GM18951 (cell line): ENCODE measurements around the gene SH3TC1.

Experiments used
- POLR2A ChIP-seq: IDR thresholded peaks from 4 replicates; pipeline ENCODE4 v1.6.1; 2011; ENCODE audit warnings: mild to moderate bottlenecking; ENCODE audit not compliant: insufficient read length, insufficient read depth; ENCODE audit errors: extremely low read depth
- in situ Hi-C: fragments of 300-500 bp; cut with MboI; formaldehyde crosslinking; loops from one replicate; pipeline ENCODE4 v1.12.0; 2022; ENCODE audit warnings: low sequenced_read_pairs, mixed read lengths, inconsistent platforms; ENCODE audit not compliant: unreplicated experiment

Gene SH3TC1

DNA sequence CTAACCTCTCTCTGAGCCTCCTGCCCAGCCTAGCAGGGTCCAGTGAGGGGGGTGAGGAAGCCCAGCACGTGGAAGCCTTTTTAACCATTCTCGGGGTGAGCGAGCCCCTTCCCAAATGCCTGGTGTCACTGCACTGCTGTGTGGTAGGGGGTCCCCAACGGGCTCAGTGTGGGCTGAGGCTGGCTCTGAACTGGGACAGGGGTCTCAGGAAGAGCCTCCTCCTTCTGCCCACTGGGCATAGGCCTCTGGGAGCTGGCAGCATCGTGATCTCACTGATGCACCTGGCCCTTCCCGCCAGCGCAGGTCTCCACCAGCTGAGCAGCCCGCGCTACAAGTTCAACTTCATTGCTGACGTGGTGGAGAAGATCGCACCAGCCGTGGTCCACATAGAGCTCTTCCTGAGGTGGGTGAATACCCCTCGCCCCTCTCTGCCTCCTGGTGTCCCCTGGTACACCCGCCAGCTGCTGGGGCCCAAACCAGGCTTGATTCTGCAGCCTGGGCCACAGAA is 83.1 kb downstream of the SH3TC1 start:
- in situ Hi-C loops = no loop called here
- no peak for TF ChIP-seq POLR2A

DNA sequence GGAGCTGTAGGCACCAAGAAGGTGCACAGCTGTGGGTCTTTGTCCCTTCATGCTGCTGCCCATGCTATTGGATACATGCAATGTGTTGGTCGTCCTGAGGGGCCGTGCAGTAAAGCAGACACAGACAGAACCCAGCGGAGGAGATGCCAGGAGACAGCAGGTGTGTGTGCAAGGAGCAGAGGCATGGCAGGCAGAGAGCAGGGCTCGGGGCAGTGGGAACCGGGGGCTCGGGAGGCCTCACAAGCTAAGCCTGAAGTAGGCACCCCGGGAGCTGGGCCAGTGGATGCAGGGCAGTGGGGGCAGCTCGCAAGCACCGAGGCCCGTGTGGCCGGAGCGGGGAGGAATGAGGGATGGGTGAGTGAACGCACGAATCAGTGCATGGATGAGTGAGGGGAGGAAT is 83.7 kb downstream of the SH3TC1 start:
- TF ChIP-seq POLR2A = no peak
- in situ Hi-C loops = no loop called here

DNA sequence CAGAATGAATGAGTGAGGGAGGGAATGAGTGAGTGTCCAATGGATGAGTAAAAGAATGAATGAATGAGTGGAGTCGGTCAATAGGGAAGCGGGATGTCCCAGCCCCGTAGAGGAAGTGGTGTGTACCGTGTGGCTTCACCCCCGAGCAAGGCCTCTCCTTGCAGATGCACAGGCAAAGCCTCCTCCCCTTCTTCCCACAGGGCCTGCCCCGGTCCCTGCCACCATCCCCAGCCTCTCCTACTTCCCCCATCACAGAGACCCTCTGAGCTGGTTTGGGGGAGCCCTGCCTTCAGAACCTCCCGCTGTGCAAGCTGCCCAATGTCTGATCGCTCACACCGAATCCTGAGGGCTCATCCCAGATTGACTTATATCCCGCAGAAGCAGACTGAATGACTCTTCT is 84.1 kb downstream of the SH3TC1 start:
- no peak for TF ChIP-seq POLR2A

DNA sequence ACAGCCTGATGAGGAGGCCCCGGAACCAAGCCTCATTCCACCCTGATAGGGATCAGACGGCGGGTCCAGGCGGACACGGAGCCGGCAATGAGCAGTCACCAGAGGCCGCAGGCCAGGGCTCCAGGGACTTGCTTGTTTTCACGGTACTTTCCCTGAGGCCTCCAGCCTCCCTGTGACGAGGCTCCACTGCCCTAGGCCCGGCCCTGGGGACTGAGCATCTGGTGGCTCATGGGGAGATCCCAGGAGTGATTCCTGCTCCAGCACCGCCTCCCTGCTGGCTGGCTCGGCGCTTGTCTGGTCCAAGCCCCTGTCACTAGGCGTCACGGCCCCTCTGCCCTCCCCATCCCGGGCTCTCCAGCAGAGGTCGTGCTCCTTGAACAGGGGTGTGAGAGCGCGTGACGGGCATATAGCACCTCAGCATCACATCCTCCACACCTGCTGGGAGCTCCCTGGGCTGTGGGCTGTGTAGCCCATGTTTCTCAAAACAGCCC is 84.6 kb downstream of the SH3TC1 start:
- in situ Hi-C loops = no loop called here
- TF ChIP-seq POLR2A = no peak

More for the DNA sequence above, 84.1 kb downstream of the SH3TC1 start:
- in situ Hi-C loops = no loop called here

DNA sequence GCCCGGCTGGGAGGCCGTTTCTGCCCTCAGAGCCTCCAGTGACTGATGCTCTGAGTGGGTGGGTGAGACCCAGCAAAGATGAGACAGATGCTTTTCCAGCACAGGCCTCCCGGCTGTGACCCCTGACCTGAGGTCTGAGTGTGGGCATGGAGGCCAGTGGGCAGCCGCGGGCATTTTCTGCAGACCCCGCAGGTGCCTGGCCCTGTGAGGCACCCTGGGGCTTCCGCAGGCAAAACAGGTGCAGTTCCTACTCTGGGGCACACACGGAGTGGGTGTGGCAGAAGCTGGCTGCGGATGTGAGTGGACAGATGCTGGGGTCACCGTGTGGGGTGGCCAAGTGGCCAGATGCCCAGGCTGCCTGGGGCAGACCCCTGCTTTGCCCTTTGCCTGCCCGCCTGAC is 85.3 kb downstream of the SH3TC1 start:
- TF ChIP-seq POLR2A = no peak

DNA sequence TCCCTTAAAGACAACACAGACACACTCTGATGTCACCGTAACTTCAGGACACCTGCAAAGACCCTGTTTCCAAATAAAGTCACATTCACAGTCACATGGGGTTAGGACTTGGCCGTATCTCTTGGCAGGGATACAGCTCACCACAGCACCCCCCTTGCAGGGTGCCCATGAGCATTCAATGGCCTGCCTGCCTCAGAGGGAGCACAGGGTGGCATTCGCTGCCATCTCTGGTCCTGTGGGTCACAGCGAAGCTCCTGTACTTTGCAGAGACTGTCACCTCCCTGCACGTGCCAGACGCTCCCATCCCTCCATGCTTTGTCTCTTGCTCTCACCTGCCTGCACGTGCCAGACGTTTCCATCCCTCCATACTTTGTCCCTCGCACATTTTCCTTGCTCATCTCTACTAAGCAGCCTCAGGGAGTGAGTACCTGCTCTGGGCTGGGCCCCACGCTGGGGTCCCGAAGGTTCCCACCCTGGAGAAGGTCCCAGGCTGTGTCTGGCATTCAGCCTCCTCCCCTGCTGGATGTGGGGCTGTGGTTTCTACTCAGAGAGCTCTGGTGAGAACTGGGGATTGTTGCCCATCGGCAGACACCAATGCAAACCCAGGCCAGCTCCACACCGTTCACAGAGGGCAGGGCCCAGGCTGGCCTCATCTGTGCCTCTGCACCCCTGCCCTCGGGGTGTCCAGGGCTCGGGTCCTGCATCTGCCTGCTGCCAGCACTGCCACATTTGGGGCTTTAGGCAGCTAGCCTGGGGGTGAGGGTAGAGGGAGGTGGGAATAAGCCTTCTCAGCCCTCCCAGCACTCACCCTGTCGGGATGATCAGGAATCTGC is 86.3 kb downstream of the SH3TC1 start:
- in situ Hi-C loops = no loop called here
- no peak for TF ChIP-seq POLR2A

More for the DNA sequence above, 85.3 kb downstream of the SH3TC1 start:
- in situ Hi-C loops = no loop called here

DNA sequence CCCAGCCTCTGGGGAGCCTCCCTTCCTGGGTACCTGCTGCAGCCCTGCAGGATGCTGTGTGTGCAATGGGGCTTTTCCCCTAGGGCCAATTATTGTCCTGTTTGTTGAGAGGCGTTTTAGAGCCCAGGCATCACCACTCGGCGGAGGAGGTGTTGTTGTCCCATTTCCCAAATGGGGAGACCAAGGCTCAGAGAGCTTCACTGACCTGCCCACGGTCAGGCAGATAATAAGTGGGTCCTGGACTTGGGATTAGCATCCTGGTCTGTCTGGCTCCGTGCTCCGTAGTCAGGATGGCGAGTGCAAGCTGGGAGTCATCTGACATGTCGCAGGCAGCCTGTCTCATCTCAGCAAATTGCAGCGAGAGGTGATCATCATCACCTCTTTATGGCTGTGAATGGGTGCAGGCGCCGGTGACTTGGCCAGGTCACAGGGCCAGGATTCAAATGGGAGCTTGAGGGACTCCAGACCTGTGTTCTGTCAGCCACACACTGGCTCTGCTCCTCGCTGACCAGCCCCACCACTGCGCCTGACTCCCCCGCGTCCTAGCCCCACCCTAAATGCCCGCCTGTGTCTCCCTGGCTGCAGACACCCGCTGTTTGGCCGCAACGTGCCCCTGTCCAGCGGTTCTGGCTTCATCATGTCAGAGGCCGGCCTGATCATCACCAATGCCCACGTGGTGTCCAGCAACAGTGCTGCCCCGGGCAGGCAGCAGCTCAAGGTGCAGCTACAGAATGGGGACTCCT is 87.1 kb downstream of the SH3TC1 start:
- TF ChIP-seq POLR2A = no peak
- in situ Hi-C loops = no loop called here

DNA sequence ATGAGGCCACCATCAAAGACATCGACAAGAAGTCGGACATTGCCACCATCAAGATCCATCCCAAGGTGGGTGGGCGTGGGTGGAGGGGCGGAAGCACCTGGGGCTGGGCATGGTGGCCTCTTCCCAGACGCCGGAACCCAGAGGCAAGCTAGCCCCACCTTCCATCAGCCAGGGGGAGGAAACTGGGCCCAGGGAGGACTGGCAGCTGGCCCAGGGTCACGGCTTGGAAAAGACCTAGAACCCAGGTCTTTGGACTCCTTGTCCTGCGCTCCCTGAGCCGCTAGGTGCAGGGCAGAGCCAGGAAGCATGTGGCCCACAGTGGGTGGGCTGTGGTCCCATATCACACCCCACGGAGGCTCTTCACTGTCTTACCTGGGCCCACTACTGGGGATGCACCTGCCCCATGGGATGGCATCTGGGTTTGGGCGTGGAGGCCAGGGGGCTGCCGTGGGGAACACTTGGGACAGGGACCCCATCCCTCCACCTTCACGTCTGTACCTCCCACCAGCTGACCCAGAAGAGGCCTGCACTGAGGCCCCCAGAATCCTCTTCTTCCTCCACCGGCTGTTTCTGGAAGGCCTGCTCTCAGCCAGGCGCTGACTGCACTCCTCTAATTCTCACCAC is 87.7 kb downstream of the SH3TC1 start:
- in situ Hi-C loops = no loop called here
- TF ChIP-seq POLR2A = no peak

DNA sequence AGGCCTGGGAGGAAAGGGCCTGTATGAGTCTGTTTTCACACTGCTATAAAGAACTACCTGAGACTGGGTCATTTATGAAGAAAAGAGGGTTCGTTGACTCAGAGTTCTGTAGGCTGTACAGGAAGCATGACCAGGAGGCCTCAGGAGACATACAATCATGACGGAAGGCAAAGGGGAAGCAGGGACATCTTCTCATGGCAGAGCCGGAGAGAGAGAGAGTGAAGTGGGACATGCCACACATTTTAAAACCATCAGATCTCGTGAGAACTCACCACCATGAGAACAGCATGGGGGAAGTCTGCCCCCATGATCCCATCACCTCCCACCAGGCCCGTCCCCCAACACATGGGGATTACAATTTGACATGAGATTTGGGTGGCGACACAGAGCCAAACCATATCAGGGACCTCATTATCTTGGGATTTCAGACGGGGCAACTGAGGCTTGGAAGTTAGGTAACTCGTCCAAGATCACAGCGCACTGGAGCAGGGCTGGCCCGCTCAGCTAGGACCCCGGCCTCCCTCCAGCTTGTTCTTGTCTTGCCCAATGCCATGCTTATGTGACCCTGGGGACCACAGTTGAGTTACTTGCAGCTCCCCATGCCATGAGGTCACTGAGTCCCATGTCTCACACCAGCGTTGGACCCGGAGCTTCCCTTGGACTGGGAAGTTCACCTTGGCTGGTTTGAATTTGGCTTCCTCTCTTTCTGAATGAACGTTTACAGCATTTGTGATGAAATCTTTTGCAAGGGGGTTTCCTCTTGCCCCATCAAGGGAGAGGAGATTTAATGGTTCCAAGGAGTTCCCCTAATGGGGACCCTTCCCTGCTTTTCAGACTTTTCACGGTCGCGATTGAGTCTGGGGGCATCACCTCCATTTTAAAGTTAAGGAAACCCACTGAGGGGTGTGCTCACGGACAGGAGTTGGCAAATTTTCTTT is 88.5 kb downstream of the SH3TC1 start:
- TF ChIP-seq POLR2A = no peak
- in situ Hi-C loops = no loop called here

DNA sequence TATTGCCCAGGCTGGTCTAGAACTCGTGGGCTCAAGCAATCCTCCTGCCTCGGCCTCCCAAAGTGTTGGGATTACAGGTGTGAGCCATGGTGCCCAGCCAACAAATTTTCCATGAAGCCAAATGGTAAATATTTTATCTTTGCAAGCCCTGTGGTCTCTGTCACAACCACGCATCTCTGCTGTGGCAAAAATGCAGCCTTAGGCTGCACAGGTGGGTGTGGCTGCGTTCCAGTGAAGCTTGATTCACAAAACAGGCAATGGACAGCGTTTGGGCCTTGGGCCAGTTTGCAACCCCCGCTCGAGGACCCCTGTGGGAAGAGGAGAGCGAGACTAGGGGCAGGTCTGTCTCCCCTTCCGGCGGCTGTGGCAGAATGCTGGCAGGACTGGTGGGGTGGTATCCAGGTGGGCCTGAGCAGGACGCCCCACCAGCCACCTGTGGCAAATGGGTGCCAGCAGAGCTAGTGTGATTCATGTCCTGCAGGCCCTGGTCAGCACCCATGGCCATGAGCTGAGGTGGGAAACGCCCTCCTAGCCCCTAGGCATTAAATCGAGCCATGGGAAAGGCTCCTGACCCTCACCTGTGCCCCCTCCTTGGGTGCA is 90.2 kb downstream of the SH3TC1 start:
- in situ Hi-C loops = no loop called here
- no peak for TF ChIP-seq POLR2A

DNA sequence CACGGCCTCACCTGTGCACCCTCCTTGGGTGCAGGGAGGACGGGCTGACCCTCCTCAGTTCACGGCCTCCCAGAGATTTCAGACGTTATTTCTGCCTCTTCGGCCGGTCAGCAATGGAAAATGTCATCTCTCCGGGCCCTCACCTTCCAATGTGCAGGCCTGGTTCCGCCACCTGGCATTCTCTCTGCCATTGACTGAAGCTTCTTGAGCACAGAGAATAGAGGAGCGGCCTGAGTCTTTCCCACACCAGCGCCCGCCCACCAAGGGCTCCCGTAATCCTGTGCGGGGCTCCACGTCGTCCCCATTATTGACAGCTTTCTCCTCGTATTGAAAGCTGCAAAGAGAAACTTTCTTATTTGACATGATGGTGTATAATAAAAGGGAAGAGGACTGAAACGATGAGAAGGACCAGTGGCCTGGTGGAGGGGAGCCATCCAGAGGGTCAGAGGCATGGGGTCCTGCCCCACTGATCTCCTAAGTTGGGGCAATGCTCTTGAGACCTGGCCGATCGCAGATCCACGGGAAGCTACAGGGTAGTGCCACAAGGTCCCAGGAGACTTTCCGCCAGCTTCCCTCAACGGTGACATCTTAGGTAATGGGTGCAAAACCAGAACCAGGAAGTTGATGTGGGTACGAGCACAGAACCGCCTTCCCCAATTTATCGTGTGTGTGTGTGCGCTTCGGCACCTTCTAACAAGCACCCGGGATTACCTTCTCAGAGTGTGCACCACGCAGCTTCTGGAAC is 91.0 kb downstream of the SH3TC1 start:
- no peak for TF ChIP-seq POLR2A
- in situ Hi-C loops = no loop called here

DNA sequence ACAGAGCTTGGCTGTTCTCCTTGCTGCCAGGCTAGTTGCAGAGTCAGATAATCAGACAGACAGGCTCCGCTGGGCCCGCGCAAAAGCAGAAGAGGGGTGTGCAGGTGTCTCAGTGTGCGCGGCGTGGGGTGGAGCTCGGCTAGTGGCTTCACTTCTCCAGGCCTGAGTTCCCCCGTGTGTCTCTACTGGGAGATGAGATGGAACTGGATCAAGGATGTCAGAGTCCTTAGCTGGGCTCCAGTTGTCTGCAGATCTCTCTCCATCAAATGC is 91.5 kb downstream of the SH3TC1 start:
- no peak for TF ChIP-seq POLR2A
- in situ Hi-C loops = no loop called here
